DOHH2 (cell line): ENCODE data around the gene CXCL16.
"Not testable (repeated sequence)": the region's sequence is repeated elsewhere in the genome, so short reads cannot be mapped to it uniquely, and the experiment has no call there.

Source experiments
- H3F3A ChIP-seq: fragments of 200-600 bp; sonication (generic), shearing (Covaris generic); 2 replicates; pipeline ENCODE4 v1.6.0; 2016; ENCODE audit warnings: antibody characterized with exemption, mild to moderate bottlenecking; ENCODE audit not compliant: control insufficient read depth, insufficient read depth
- H3K27ac ChIP-seq: fragments of 200-600 bp; sonication (generic); 2 replicates; pipeline ENCODE4 v1.5.1; 2014; ENCODE audit warnings: low read depth, mild to moderate bottlenecking, low read length, moderate library complexity
- H3K27me3 ChIP-seq: fragments of 200-600 bp; sonication (generic); 2 replicates; pipeline ENCODE4 v1.6.1; 2014; ENCODE audit warnings: mild to moderate bottlenecking, low read length, mixed read lengths; ENCODE audit not compliant: control insufficient read depth
- H3K36me3 ChIP-seq: fragments of 200-600 bp; sonication (generic); 2 replicates; pipeline ENCODE4 v1.6.1; 2014; ENCODE audit warnings: mild to moderate bottlenecking, low read length, moderate library complexity, mixed read lengths; ENCODE audit not compliant: control insufficient read depth
- H3K4me1 ChIP-seq: fragments of 200-600 bp; sonication (generic); 2 replicates; pipeline ENCODE4 v1.6.1; 2014; ENCODE audit warnings: mild to moderate bottlenecking, low read length, mixed read lengths; ENCODE audit not compliant: control insufficient read depth
- H3K4me2 ChIP-seq: fragments of 200-600 bp; sonication (generic); 2 replicates; pipeline ENCODE4 v1.6.0; 2014; ENCODE audit warnings: mild to moderate bottlenecking, low read length, moderate library complexity
- H3K4me3 ChIP-seq: fragments of 200-600 bp; sonication (generic); 2 replicates; pipeline ENCODE4 v1.5.1; 2014; ENCODE audit warnings: mild to moderate bottlenecking, low read length, mixed read lengths
- H3K79me2 ChIP-seq: fragments of 200-600 bp; sonication (generic); 2 replicates; pipeline ENCODE4 v1.6.1; 2014; ENCODE audit warnings: mild to moderate bottlenecking, low read length, mixed read lengths; ENCODE audit not compliant: control insufficient read depth
- H3K9me2 ChIP-seq: fragments of 200-600 bp; sonication (generic); replicated peaks from 2 replicates; pipeline ENCODE4 v1.6.1; 2014; ENCODE audit warnings: mild to moderate bottlenecking, low read length, mixed read lengths; ENCODE audit not compliant: control insufficient read depth
- H3K9me3 ChIP-seq: fragments of 200-600 bp; sonication (generic); 2 replicates; pipeline ENCODE4 v1.6.1; 2014; ENCODE audit warnings: antibody characterized with exemption, low read length, mixed read lengths; ENCODE audit not compliant: control insufficient read depth, insufficient read depth
- H4K20me1 ChIP-seq: fragments of 200-600 bp; sonication (generic); 2 replicates; pipeline ENCODE4 v1.6.0; 2014; ENCODE audit warnings: low read depth, mild to moderate bottlenecking, antibody characterized with exemption, low read length, moderate library complexity; ENCODE audit not compliant: control insufficient read depth, insufficient read depth
- CTCF ChIP-seq: fragments of 200-600 bp; sonication (generic); IDR thresholded peaks from one replicate; pipeline ENCODE4 v1.5.1; 2014; ENCODE audit warnings: antibody characterized with exemption, mild to moderate bottlenecking, low read depth, low read length; ENCODE audit not compliant: poor library complexity, severe bottlenecking
- EZH2phosphoT487 ChIP-seq: fragments of 200-600 bp; sonication (generic); IDR thresholded peaks from 2 replicates; pipeline ENCODE4 v1.6.1; 2017; ENCODE audit warnings: borderline replicate concordance, mild to moderate bottlenecking, antibody characterized with exemption, low read length, moderate library complexity, mixed read lengths

CXCL16 gene

GRCh38 chr17:4693416-4693815, 46.3 kb downstream of the CXCL16 start:
- no peaks in the 10 kb centered on the region for H3K9me2 ChIP-seq
- no peak for TF ChIP-seq CTCF
- TF ChIP-seq EZH2phosphoT487: no peak
- H3K4me2 ChIP-seq: no peak overlapping the region
- no peaks in the 10 kb centered on the region for H3K4me1 ChIP-seq
- H3K79me2 ChIP-seq: peaks cover 94% of the 10 kb centered on the region
- no peaks in the 10 kb centered on the region for H3F3A ChIP-seq
- H3K27me3 ChIP-seq: no peaks in the 10 kb centered on the region
- no peak overlapping the region for H3K27ac ChIP-seq
- H3K36me3 ChIP-seq: peaks cover 71% of the 10 kb centered on the region
- H3K4me3 ChIP-seq: no peak overlapping the region
- H4K20me1 ChIP-seq: peaks cover 4% of the 10 kb centered on the region; the same call in 1 of the 2 replicates
- no peaks in the 10 kb centered on the region for H3K9me3 ChIP-seq

DNA sequence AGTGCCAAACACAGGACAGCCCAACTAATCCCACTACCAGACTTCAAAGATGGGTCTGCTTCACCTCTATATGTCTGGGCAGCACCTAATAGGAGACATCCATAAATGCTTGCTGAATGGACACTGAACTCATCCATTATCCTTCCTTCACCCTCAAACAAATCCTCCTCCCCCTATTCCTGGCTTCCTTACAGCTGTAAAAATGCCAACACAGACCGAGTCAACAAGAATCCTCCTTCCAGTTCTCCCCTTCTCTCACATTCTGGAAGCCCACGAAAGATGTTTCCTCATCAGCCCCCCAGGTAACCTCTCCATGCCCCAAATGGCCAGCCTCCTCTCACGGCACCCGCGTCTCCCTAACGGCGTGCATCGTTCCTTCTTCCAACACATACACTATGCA, 48.0 kb downstream of the CXCL16 start:
- peaks cover 92% of the 10 kb centered on the region for H3K79me2 ChIP-seq
- peaks cover 67% of the 10 kb centered on the region for H3K36me3 ChIP-seq
- no peaks in the 10 kb centered on the region for H3K27me3 ChIP-seq
- no peaks in the 10 kb centered on the region for H3F3A ChIP-seq
- H3K4me3 ChIP-seq: no peak overlapping the region
- H3K27ac ChIP-seq: no peak overlapping the region
- H4K20me1 ChIP-seq: no peaks in the 10 kb centered on the region
- no peak overlapping the region for H3K4me2 ChIP-seq
- no peaks in the 10 kb centered on the region for H3K9me2 ChIP-seq
- TF ChIP-seq CTCF: no peak
- no peaks in the 10 kb centered on the region for H3K9me3 ChIP-seq
- no peaks in the 10 kb centered on the region for H3K4me1 ChIP-seq

DNA sequence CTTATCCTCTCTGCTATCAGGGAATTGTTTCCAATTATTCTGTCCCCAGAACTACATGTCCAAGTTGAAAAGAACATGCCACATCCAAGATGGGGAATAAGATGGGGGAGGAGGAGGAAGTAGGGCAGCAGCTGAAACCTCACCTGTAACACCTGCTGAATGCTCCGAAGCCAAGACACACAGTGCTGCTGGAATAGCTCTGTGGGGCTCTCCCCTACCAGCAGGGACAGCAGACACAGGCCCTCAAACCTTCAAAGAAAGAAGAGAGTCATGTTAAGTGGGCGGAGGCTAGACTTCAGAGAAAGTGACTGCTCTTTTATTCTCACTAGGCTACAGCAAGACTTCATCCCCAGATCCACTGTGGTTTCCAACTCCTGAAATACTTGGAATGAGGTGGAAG, 49.0 kb downstream of the CXCL16 start:
- Histone ChIP-seq H3K27me3 (no peaks in the 10 kb centered on the region), H3K36me3 (peaks cover 65% of the 10 kb centered on the region), H3K9me3 (no peaks in the 10 kb centered on the region), H3K79me2 (peaks cover 91% of the 10 kb centered on the region), H4K20me1 (no peaks in the 10 kb centered on the region), H3K4me2 (no peak overlapping the region), H3K4me1 (no peaks in the 10 kb centered on the region), H3K9me2 (no peaks in the 10 kb centered on the region), H3K27ac (no peak overlapping the region), H3F3A (no peaks in the 10 kb centered on the region), H3K4me3 (no peak overlapping the region)
- TF ChIP-seq EZH2phosphoT487: no peak
- no peak for TF ChIP-seq CTCF

- H3K9me3 ChIP-seq, H3K4me3 ChIP-seq, H3K27ac ChIP-seq, H3K4me1 ChIP-seq, H3K4me2 ChIP-seq, H3K27me3 ChIP-seq, H3K9me2 ChIP-seq, H3F3A ChIP-seq, H4K20me1 ChIP-seq: not testable (repeated sequence)
- peaks cover 88% of the 10 kb centered on the region for H3K79me2 ChIP-seq
- peaks cover 71% of the 10 kb centered on the region for H3K36me3 ChIP-seq
Observed at GRCh38 chr17:4689872-4690271, 49.9 kb downstream of the CXCL16 start.

GRCh38 chr17:4683739-4684138, 56.0 kb downstream of the CXCL16 start:
- Histone ChIP-seq H3K36me3 (peaks cover 67% of the 10 kb centered on the region), H3K79me2 (peaks cover 33% of the 10 kb centered on the region)
- not testable (repeated sequence) for H3K4me3 ChIP-seq, H3K4me1 ChIP-seq, H3K9me3 ChIP-seq, H4K20me1 ChIP-seq, H3K4me2 ChIP-seq, H3K27ac ChIP-seq, H3K9me2 ChIP-seq, H3F3A ChIP-seq, H3K27me3 ChIP-seq
